ENCODE measurements around the gene SVEP1. TPM values are rescaled to one million over a fixed set of nuclear protein-coding genes. Genes with fewer than 3 reads are reported as not detected.

Gene SVEP1
- total RNA-seq, 2 donors from 2014 or later: 0.44 to 0.46 TPM

GRCh38 chr9:110357505-110357904, 222.0 kb downstream of the SVEP1 start:
- Mint-ChIP-seq H3K27me3 (ENCODE audit: insufficient read depth) (no peaks in the 10 kb centered on the region), H3K9me3 (peaks cover 3% of the 10 kb centered on the region), H3K36me3 (ENCODE audit: low read depth) (no peaks in the 10 kb centered on the region), H3K4me3 (no peak overlapping the region), H3K27ac (no peak overlapping the region), H3K4me1 (no peaks in the 10 kb centered on the region)
- no peaks in the 10 kb centered on the region for H3K4me1 ChIP-seq (ENCODE audit: control insufficient read depth, insufficient read depth, low read length)
- H3K27ac ChIP-seq (ENCODE audit: low read depth, low read length): no peak overlapping the region
- no peaks in the 10 kb centered on the region for H3K36me3 ChIP-seq (ENCODE audit: control insufficient read depth, insufficient read depth, low read length)
- no peaks in the 10 kb centered on the region for H3K27me3 ChIP-seq (ENCODE audit: control insufficient read depth, insufficient read depth, low read length, poor library complexity, severe bottlenecking)
- H3K4me3 ChIP-seq (ENCODE audit: low read length): no peak overlapping the region
- WGBS, 2 experiments (ENCODE audit: insufficient coverage in 1 of 2, insufficient read length in 1 of 2): 87 to 100% methylated on average over 1 to 2 of the region's 2 CpGs
- H3K9ac ChIP-seq (ENCODE audit: extremely low read depth, low read length, poor library complexity, severe bottlenecking): no peak overlapping the region
- H3K9me3 ChIP-seq (ENCODE audit: control insufficient read depth, low read length): no peaks in the 10 kb centered on the region
- TF ChIP-seq CTCF (conservative IDR thresholded peaks at IDR 0.05): no peak
- DNase-seq: no peak

- Histone ChIP-seq H3K9me3 (ENCODE audit: control insufficient read depth, low read length) (no peaks in the 10 kb centered on the region), H3K4me3 (ENCODE audit: low read length) (no peak overlapping the region), H3K27ac (ENCODE audit: low read depth, low read length) (no peak overlapping the region), H3K36me3 (ENCODE audit: control insufficient read depth, insufficient read depth, low read length) (no peaks in the 10 kb centered on the region), H3K27me3 (ENCODE audit: control insufficient read depth, insufficient read depth, low read length, poor library complexity, severe bottlenecking) (no peaks in the 10 kb centered on the region), H3K9ac (ENCODE audit: extremely low read depth, low read length, poor library complexity, severe bottlenecking) (no peak overlapping the region), H3K4me1 (ENCODE audit: control insufficient read depth, insufficient read depth, low read length) (no peaks in the 10 kb centered on the region)
- Mint-ChIP-seq H3K36me3 (ENCODE audit: low read depth) (no peaks in the 10 kb centered on the region), H3K27ac (no peak overlapping the region), H3K9me3 (peaks cover 3% of the 10 kb centered on the region), H3K4me3 (no peak overlapping the region), H3K27me3 (ENCODE audit: insufficient read depth) (no peaks in the 10 kb centered on the region), H3K4me1 (no peaks in the 10 kb centered on the region)
- WGBS, 2 experiments (ENCODE audit: insufficient coverage in 1 of 2, insufficient read length in 1 of 2): 90 to 93% methylated on average over 2 to 4 of the region's 4 CpGs
- DNase-seq: no peak
- TF ChIP-seq CTCF (conservative IDR thresholded peaks at IDR 0.05): no peak
These were observed 222.7 kb downstream of the SVEP1 start for GRCh38 chr9:110356639-110357395.

GRCh38 chr9:110355911-110356310, 223.6 kb downstream of the SVEP1 start:
- peaks cover 3% of the 10 kb centered on the region for H3K9me3 Mint-ChIP-seq
- Histone ChIP-seq H3K4me3 (ENCODE audit: low read length) (no peak overlapping the region), H3K36me3 (ENCODE audit: control insufficient read depth, insufficient read depth, low read length) (no peaks in the 10 kb centered on the region), H3K9me3 (ENCODE audit: control insufficient read depth, low read length) (no peaks in the 10 kb centered on the region), H3K27me3 (ENCODE audit: control insufficient read depth, insufficient read depth, low read length, poor library complexity, severe bottlenecking) (no peaks in the 10 kb centered on the region), H3K9ac (ENCODE audit: extremely low read depth, low read length, poor library complexity, severe bottlenecking) (no peak overlapping the region), H3K27ac (ENCODE audit: low read depth, low read length) (no peak overlapping the region), H3K4me1 (ENCODE audit: control insufficient read depth, insufficient read depth, low read length) (no peaks in the 10 kb centered on the region)
- H3K27ac Mint-ChIP-seq: no peak overlapping the region
- 98 to 100% methylated on average over 1 to 2 of the region's 2 CpGs for WGBS, 2 experiments (ENCODE audit: insufficient coverage in 1 of 2, insufficient read length in 1 of 2)
- H3K4me1 Mint-ChIP-seq: no peaks in the 10 kb centered on the region
- no peak overlapping the region for H3K4me3 Mint-ChIP-seq
- H3K36me3 Mint-ChIP-seq (ENCODE audit: low read depth): no peaks in the 10 kb centered on the region
- no peak for TF ChIP-seq CTCF (conservative IDR thresholded peaks at IDR 0.05)
- no peak for DNase-seq
- H3K27me3 Mint-ChIP-seq (ENCODE audit: insufficient read depth): no peaks in the 10 kb centered on the region
